Coronary artery (tissue), 2 donors: Measurements from ENCODE around the gene C4B.
"Not testable (repeated sequence)": the region's sequence is repeated elsewhere in the genome, so short reads cannot be mapped to it uniquely, and the experiment has no call there.

Experiments used
- DNase-seq: peaks from one replicate; pipeline ENCODE4 v3.0.0-alpha.2; 2017; ENCODE audit warnings: low spot score
- H3K27ac ChIP-seq, 2 donors: fragments of 200-600 bp; sonication (generic); one replicate each; pipeline ENCODE4 v1.5.1; 2016 to 2019
- H3K4me3 ChIP-seq: fragments of 200-600 bp; sonication (generic); 2 replicates; pipeline ENCODE4 v1.5.1; 2016; ENCODE audit warnings: mild to moderate bottlenecking, moderate library complexity
- CTCF ChIP-seq: fragments of 200-600 bp; sonication (generic); IDR thresholded peaks from one replicate; pipeline ENCODE4 v1.5.1; 2019; ENCODE audit warnings: antibody characterized with exemption

Gene C4B

DNA sequence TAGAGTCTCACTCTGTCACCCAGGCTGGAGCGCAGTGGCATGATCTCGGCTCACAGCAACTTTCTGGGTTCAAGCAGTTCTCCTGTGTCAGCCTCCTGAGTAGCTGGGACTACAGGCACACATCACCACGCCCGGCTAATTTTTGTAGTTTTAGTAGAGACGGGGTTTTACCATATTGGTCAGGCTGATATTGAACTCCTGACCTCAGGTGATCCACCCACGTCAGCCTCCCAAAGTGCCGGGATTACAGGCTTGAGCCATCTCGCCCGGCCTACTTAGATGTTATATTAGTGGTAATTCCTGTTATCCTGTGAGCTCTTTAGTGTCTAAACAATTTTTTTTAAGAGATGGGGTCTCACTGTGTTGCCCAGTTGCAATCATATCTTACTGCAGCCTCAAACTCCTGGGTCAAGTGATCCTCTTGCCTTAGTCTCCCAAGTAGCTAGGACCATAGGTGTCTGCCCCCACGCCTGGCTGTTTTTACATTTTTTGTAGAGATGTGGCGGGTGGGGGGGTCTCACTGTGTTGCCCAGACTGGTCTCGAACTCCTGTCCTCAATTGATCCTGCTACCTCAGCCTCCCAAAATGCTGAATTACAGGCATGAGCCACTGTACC lies 36.7 kb upstream of the C4B start:
- no peak for TF ChIP-seq CTCF
- Histone ChIP-seq H3K4me3 (no peak overlapping the region), H3K27ac (no peak overlapping the region)
- DNase-seq: no peak

DNA sequence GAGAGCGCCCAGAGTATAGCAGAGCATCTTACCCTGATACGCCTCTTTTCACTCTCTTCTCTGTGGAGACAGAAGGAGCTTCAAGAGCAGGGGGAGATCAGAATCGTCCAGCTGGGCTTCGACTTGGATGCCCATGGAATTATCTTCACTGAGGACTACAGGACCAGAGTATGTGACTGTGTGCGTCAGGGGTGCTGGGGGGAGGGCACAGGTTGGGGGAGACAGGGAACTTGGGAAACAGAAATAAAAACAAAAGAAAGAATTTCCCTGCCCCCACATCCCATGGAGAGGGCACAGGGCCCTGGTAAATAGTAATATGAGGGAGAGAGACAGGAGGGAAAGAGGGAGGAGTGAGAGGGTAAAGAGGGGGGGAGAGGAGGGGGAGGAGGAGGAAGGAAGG lies 35.8 kb upstream of the C4B start:
- TF ChIP-seq CTCF: no peak
- DNase-seq: no peak
- no peak overlapping the region for H3K27ac ChIP-seq
- H3K4me3 ChIP-seq: no peak overlapping the region

- no peak overlapping the region for H3K4me3 ChIP-seq
- TF ChIP-seq CTCF: no peak
These were observed 35.2 kb upstream of the C4B start for GRCh38 chr6:31979238-31979898.

GRCh38 chr6:31980195-31980876 lies 34.3 kb upstream of the C4B start:
- peak; percentile 66 for DNase-seq
- not testable (repeated sequence) for H3K27ac ChIP-seq, H3K4me3 ChIP-seq

More at GRCh38 chr6:31979238-31979898, 35.2 kb upstream of the C4B start:
- no peak overlapping the region for H3K27ac ChIP-seq
- no peak for DNase-seq

DNA sequence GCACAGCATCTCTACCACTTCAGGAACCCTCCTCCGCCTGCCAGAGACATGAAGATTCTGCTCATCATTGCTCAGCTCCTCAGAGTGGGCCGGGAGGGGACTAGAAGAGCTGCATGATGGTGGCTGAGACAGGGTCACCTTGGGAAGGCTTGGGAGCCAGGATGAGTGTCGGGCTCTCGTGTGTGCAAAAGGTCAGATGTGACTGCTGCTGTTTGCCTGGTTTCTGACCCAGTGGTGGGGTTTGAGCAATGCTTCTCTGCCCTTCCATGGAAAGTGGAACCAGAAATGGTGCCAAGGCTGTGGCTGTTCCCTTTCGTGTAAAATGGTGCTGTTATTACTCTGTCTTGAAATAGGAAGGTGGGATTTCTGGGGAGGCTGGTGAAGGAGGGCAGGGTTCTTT lies 33.6 kb upstream of the C4B start:
- not testable (repeated sequence) for DNase-seq, H3K4me3 ChIP-seq

DNA sequence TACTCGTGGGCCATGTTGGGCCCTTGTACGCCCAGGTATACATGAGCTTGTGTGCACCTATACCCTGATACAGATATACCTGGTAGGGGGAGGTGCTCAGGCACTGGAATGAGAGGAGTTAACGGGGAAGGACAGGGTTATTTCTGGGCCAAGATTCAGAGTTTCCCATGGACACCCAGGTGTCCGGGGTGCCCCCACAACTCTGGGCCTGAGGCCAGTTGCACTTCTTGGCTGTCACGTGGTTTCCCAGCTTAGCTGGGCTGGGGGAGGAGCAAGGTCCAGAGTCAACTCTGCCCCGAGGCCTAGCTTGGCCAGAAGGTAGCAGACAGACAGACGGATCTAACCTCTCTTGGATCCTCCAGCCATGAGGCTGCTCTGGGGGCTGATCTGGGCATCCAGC lies 32.9 kb upstream of the C4B start, which contains the start of gene C4A:
Gene C4A (plus strand): TSS at position 314 of the 400 bp plus-strand sequence. CDS start 51 bp downstream, at position 365.
- H3K27ac ChIP-seq, H3K4me3 ChIP-seq, DNase-seq: not testable (repeated sequence)

More for the DNA sequence above, 33.6 kb upstream of the C4B start:
- not testable (repeated sequence) for H3K27ac ChIP-seq

DNA sequence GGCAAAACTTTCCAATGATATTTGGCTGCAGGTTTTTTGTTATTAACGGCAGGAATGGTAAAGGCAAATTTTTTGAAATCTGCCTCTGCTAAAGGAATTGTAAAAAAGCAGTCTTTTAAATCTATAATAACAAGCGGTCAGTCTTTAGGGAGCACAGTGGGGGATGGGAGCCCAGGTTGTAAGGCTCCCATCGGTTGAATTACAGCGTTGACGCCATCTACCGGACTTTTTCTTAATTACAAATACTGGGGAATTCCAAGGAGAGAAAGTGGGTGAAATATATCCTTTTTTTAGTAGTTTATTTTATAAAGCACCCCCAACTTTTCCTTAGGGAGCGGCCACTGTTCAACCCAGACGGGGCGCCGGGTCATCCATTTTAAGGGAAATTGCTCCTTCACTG lies 25.2 kb upstream of the C4B start:
- H3K27ac ChIP-seq, DNase-seq, H3K4me3 ChIP-seq: not testable (repeated sequence)

DNA sequence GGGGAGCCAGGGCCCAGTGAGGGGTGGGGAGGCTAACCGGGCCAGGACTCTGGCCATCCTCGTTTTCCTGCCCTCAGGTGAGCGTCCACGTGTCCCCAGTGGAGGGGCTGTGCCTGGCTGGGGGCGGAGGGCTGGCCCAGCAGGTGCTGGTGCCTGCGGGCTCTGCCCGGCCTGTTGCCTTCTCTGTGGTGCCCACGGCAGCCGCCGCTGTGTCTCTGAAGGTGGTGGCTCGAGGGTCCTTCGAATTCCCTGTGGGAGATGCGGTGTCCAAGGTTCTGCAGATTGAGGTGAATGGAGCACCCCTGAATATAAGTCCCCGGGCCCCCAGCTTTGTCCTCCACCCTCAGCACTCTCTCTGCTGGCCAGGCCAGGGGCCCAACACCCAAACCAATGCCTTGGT lies 20.2 kb upstream of the C4B start:
- not testable (repeated sequence) for H3K4me3 ChIP-seq, H3K27ac ChIP-seq, DNase-seq

DNA sequence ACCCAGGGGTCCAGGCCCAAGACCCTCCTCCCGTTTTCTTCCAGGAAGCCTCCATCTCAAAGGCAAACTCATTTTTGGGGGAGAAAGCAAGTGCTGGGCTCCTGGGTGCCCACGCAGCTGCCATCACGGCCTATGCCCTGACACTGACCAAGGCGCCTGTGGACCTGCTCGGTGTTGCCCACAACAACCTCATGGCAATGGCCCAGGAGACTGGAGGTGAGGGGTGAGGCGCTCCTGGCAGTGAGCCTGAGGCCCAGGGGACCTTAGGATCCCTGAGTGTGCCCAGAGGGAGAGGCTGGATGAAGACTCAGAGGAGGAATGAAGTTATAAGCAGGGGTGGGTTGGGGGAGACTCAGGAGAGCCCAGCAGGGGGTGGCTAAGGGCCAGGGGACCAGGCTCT lies 18.2 kb upstream of the C4B start:
- DNase-seq, H3K27ac ChIP-seq, H3K4me3 ChIP-seq: not testable (repeated sequence)

- not testable (repeated sequence) for DNase-seq, H3K27ac ChIP-seq, H3K4me3 ChIP-seq
These were observed 11.9 kb upstream of the C4B start for GRCh38 chr6:32002546-32003268.

GRCh38 chr6:32003301-32003700 lies 11.3 kb upstream of the C4B start:
- not testable (repeated sequence) for DNase-seq, H3K27ac ChIP-seq, H3K4me3 ChIP-seq

GRCh38 chr6:32004393-32004792 lies 10.2 kb upstream of the C4B start:
- DNase-seq: not testable (repeated sequence)

DNA sequence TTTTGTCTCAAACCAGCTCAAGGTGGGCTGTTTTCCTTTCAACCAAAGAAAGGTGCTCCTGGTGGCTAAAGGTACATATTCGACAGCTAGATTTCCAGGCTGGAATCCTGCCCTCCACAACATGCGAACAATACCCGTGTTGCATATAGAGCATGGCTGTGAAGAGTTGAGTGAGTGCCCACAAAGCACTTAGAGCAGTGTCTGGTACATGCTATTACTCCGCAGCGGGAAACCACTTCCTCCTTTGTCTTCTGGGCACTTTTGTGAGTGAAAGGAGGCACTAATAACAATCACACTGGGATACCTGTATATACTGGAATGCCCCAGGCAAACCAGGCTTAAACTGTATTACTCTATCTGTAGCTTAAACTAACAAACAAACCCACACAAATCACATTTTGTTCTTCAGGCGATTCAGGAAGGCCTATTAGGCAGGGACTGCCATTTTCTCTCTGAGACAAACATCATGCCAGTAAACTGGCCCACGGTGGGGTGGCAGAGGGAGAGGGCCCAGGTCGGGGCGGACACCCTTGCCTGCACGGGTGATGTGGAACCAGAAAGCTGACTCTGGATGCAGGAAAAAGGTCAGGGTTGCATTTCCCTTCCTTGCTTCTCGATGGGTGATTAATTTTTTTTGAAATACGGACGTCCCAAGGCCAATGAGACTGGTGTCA lies 9.6 kb upstream of the C4B start:
- H3K4me3 ChIP-seq, DNase-seq, H3K27ac ChIP-seq: not testable (repeated sequence)

More at GRCh38 chr6:32004393-32004792, 10.2 kb upstream of the C4B start:
- not testable (repeated sequence) for H3K27ac ChIP-seq, H3K4me3 ChIP-seq

DNA sequence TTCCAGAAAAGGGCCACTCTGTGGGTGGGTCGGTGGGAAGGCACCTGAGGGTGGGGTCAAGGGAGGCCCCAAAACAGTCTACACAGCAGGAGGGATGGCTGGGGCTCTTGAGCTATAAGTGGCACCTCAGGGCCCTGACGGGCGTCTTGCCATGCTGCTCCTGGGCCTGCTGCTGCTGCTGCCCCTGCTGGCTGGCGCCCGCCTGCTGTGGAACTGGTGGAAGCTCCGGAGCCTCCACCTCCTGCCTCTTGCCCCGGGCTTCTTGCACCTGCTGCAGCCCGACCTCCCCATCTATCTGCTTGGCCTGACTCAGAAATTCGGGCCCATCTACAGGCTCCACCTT lies 9.1 kb upstream of the C4B start:
- DNase-seq, H3K27ac ChIP-seq, H3K4me3 ChIP-seq: not testable (repeated sequence)
